OCI-LY1 (cell line): ENCODE results near the gene ASGR1.
"Not testable (repeated sequence)": the region's sequence is repeated elsewhere in the genome, so short reads cannot be mapped to it uniquely, and the experiment has no call there.

ENCODE experiments used
- CTCF ChIP-seq: fragments of 200-600 bp; sonication (generic), shearing (Covaris generic); IDR thresholded peaks from 2 replicates; pipeline ENCODE4 v1.5.1; 2017; ENCODE audit warnings: mild to moderate bottlenecking, antibody characterized with exemption, low read length, moderate library complexity, mixed read lengths
- EZH2 ChIP-seq: fragments of 200-600 bp; sonication (generic), shearing (Covaris generic); IDR thresholded peaks from 2 replicates; pipeline ENCODE4 v1.8.0; 2017; ENCODE audit warnings: borderline replicate concordance, mixed run types, mild to moderate bottlenecking, antibody characterized with exemption, low read length, moderate library complexity, mixed read lengths

- not testable (repeated sequence) for TF ChIP-seq CTCF, EZH2
These were observed 6.5 kb downstream of the ASGR1 start for GRCh38 chr17:7172522-7173191.
